IPS DF 6.9 (cell line): ENCODE results near the gene RBP4.

Experiments used
- DNase-seq: peaks from one replicate; pipeline ENCODE4 v3.0.0-alpha.2; 2013; ENCODE audit warnings: low read depth, low spot score
- H3K27ac ChIP-seq: one replicate; pipeline ENCODE4 v1.5.1; 2013; ENCODE audit warnings: low read length, control low read depth
- H3K27me3 ChIP-seq: 2 replicates; pipeline ENCODE4 v1.6.1; 2013; ENCODE audit warnings: mild to moderate bottlenecking, low read length; ENCODE audit not compliant: control insufficient read depth, insufficient read depth
- H3K36me3 ChIP-seq: 2 replicates; pipeline ENCODE4 v1.6.1; 2013; ENCODE audit warnings: low read length; ENCODE audit not compliant: control insufficient read depth, insufficient read depth
- H3K4me1 ChIP-seq: 2 replicates; pipeline ENCODE4 v1.6.1; 2013; ENCODE audit warnings: low read length; ENCODE audit not compliant: control insufficient read depth, insufficient read depth
- H3K4me3 ChIP-seq: 2 replicates; pipeline ENCODE4 v1.5.1; 2013; ENCODE audit warnings: mild to moderate bottlenecking, low read length
- H3K9me3 ChIP-seq: 2 replicates; pipeline ENCODE4 v1.6.1; 2013; ENCODE audit warnings: low read length, inconsistent platforms; ENCODE audit not compliant: control insufficient read depth, insufficient read depth
- WGBS: extraction: QIAGEN DNeasy Blood & Tissue Kit; methylation state at CpG from one replicate; pipeline ENCODE4 v1.1.7; 2013; ENCODE audit warnings: mixed read lengths, missing lambda C conversion rate; ENCODE audit not compliant: insufficient read length, insufficient coverage; 5-methylcytosine and 5-hydroxymethylcytosine counted together

Gene RBP4

GRCh38 chr10:93596539-93596938 is 4.5 kb downstream of the RBP4 start:
- peak; percentile 45 for DNase-seq
- no peaks in the 10 kb centered on the region for H3K4me1 ChIP-seq
- peaks cover 17% of the 10 kb centered on the region; the same call in 1 of the 2 replicates for H3K27me3 ChIP-seq
- no peaks in the 10 kb centered on the region for H3K36me3 ChIP-seq
- H3K9me3 ChIP-seq: no peaks in the 10 kb centered on the region
- no peak overlapping the region for H3K4me3 ChIP-seq
- no CpG with 5 or more reads among the region's 4 CpGs for WGBS
- no peak overlapping the region for H3K27ac ChIP-seq

GRCh38 chr10:93595378-93596161 is 5.5 kb downstream of the RBP4 start:
- Histone ChIP-seq H3K27ac (no peak overlapping the region), H3K27me3 (peaks cover 12% of the 10 kb centered on the region; the same call in 1 of the 2 replicates), H3K9me3 (no peaks in the 10 kb centered on the region), H3K4me1 (no peaks in the 10 kb centered on the region), H3K4me3 (no peak overlapping the region), H3K36me3 (no peaks in the 10 kb centered on the region)
- WGBS: no CpG with 5 or more reads among the region's 5 CpGs
- DNase-seq: no peak

- H3K4me1 ChIP-seq: no peaks in the 10 kb centered on the region
- H3K27me3 ChIP-seq: peaks cover 2% of the 10 kb centered on the region; the same call in 1 of the 2 replicates
- no peak for DNase-seq
- H3K27ac ChIP-seq: no peak overlapping the region
- H3K36me3 ChIP-seq: no peaks in the 10 kb centered on the region
- H3K4me3 ChIP-seq: no peak overlapping the region
- no peaks in the 10 kb centered on the region for H3K9me3 ChIP-seq
- 100% methylated on average over 1 of the region's 7 CpGs for WGBS
Measured at GRCh38 chr10:93594518-93594917, 6.5 kb downstream of the RBP4 start.

GRCh38 chr10:93593749-93594148 is 7.3 kb downstream of the RBP4 start:
- WGBS: no CpG with 5 or more reads among the region's 18 CpGs
- H3K27me3 ChIP-seq: no peaks in the 10 kb centered on the region
- H3K4me3 ChIP-seq: no peak overlapping the region
- no peaks in the 10 kb centered on the region for H3K36me3 ChIP-seq
- no peaks in the 10 kb centered on the region for H3K4me1 ChIP-seq
- no peak overlapping the region for H3K27ac ChIP-seq
- H3K9me3 ChIP-seq: no peaks in the 10 kb centered on the region
- no peak for DNase-seq

GRCh38 chr10:93593254-93593653 is 7.8 kb downstream of the RBP4 start:
- no peak overlapping the region for H3K4me3 ChIP-seq
- no peaks in the 10 kb centered on the region for H3K4me1 ChIP-seq
- WGBS: no CpG with 5 or more reads among the region's 4 CpGs
- no peaks in the 10 kb centered on the region for H3K27me3 ChIP-seq
- DNase-seq: no peak
- H3K9me3 ChIP-seq: no peaks in the 10 kb centered on the region
- H3K27ac ChIP-seq: no peak overlapping the region
- H3K36me3 ChIP-seq: no peaks in the 10 kb centered on the region

- Histone ChIP-seq H3K27me3 (no peaks in the 10 kb centered on the region), H3K4me3 (no peak overlapping the region), H3K27ac (no peak overlapping the region), H3K9me3 (no peaks in the 10 kb centered on the region), H3K4me1 (no peaks in the 10 kb centered on the region), H3K36me3 (no peaks in the 10 kb centered on the region)
- no CpG with 5 or more reads among the region's 8 CpGs for WGBS
- no peak for DNase-seq
Measured at GRCh38 chr10:93591065-93591808, 9.8 kb downstream of the RBP4 start.

- Histone ChIP-seq H3K27me3 (no peaks in the 10 kb centered on the region), H3K36me3 (no peaks in the 10 kb centered on the region), H3K9me3 (no peaks in the 10 kb centered on the region), H3K27ac (no peak overlapping the region), H3K4me3 (no peak overlapping the region), H3K4me1 (no peaks in the 10 kb centered on the region)
- no CpG with 5 or more reads among the region's 7 CpGs for WGBS
- no peak for DNase-seq
Measured at GRCh38 chr10:93590638-93591037, 10.4 kb downstream of the RBP4 start.

GRCh38 chr10:93589648-93590562 is 11.1 kb downstream of the RBP4 start:
- Histone ChIP-seq H3K36me3 (no peaks in the 10 kb centered on the region), H3K27me3 (no peaks in the 10 kb centered on the region), H3K27ac (no peak overlapping the region), H3K4me3 (no peak overlapping the region), H3K4me1 (no peaks in the 10 kb centered on the region), H3K9me3 (no peaks in the 10 kb centered on the region)
- no peak for DNase-seq
- WGBS: no CpG with 5 or more reads among the region's 15 CpGs

- Histone ChIP-seq H3K9me3 (no peaks in the 10 kb centered on the region), H3K4me3 (no peak overlapping the region), H3K4me1 (no peaks in the 10 kb centered on the region), H3K27ac (no peak overlapping the region), H3K36me3 (no peaks in the 10 kb centered on the region), H3K27me3 (no peaks in the 10 kb centered on the region)
- no CpG with 5 or more reads among the region's 7 CpGs for WGBS
- DNase-seq: no peak
Measured at GRCh38 chr10:93584445-93584844, 16.6 kb downstream of the RBP4 start.

GRCh38 chr10:93580828-93581227 is 20.2 kb downstream of the RBP4 start:
- Histone ChIP-seq H3K4me1 (no peaks in the 10 kb centered on the region), H3K4me3 (no peak overlapping the region), H3K27me3 (no peaks in the 10 kb centered on the region), H3K27ac (no peak overlapping the region), H3K36me3 (no peaks in the 10 kb centered on the region), H3K9me3 (no peaks in the 10 kb centered on the region)
- no CpG with 5 or more reads among the region's 6 CpGs for WGBS
- DNase-seq: no peak
